8988T (cell line): ENCODE measurements around the gene PIP5K1B.
"Not testable (repeated sequence)": the region's sequence is repeated elsewhere in the genome, so short reads cannot be mapped to it uniquely, and the experiment has no call there.

ENCODE experiments used
- DNase-seq: peaks from one replicate; pipeline ENCODE4 v3.0.0; 2011

The PIP5K1B gene, protein sequence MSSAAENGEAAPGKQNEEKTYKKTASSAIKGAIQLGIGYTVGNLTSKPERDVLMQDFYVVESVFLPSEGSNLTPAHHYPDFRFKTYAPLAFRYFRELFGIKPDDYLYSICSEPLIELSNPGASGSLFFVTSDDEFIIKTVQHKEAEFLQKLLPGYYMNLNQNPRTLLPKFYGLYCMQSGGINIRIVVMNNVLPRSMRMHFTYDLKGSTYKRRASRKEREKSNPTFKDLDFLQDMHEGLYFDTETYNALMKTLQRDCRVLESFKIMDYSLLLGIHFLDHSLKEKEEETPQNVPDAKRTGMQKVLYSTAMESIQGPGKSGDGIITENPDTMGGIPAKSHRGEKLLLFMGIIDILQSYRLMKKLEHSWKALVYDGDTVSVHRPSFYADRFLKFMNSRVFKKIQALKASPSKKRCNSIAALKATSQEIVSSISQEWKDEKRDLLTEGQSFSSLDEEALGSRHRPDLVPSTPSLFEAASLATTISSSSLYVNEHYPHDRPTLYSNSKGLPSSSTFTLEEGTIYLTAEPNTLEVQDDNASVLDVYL

GRCh38 chr9:68704814-68705530, at the start of gene PIP5K1B:
Gene PIP5K1B, plus strand, starts transcription at chr9:68705240. Its CDS starts 117,375 bp downstream, at chr9:68822615.
- DNase-seq = peak; percentile 77

GRCh38 chr9:68664036-68664435, 41.0 kb upstream of the PIP5K1B start:
- DNase-seq = no peak

DNA sequence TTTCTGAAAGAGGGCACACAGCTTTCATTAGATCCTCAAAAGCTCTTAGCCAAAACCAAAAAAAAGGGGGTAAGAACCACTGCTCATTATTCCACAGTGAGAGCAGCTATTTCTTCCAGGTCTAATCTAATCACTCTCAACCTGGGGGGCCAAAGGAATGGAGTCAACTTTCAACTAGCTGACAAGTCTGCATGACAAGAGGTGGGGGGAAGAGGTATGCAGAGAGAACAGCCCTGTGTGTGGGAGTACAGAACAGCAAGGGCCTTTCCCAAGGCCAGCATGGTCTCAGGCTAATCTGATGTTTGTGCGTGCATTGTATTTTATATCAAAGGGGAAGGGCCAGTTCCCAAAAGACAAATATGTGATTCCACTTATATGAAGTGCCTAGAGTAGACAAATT, 36.9 kb upstream of the PIP5K1B start:
- DNase-seq = no peak

GRCh38 chr9:68669218-68669617, 35.8 kb upstream of the PIP5K1B start:
- no peak for DNase-seq

DNA sequence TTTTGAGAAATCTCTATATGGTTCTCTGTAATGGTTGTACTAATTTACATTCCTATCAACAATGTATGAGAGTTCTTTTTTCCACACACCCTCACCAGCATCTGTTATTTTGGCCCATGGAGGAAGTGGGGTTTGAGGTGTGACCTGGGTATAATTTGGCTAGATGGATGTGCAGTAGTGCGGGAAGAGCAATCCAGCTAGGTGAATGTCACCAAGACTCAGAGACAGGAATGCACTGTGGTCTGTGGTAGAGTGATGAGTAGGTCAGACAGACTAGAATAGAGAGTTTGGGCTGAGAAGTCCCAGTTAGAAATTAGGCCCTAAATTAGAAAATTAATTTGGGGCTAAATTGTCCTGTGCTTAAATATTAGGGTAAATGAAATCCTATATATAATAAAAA, 32.8 kb upstream of the PIP5K1B start:
- no peak for DNase-seq

DNA sequence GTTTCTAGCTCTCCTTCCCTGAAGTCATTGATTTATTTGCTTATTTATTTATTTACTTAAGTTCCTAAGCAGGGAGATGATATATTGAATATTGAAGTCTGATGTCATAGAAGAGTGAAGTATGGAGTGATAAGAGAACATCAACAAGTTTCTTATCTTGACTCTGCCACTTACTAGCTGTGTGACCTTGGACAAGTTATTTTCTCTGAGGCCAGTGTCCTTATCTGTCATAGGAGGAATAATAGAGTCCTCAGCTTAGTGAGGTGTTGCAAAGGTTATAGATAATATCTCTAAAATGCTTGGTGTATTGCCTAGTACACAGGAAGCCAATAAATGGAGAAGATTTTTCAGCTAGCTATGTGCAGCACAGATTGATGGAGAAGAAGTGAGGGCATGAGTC, 32.4 kb upstream of the PIP5K1B start:
- no peak for DNase-seq

GRCh38 chr9:68678430-68678829, 26.6 kb upstream of the PIP5K1B start:
- DNase-seq = no peak

DNA sequence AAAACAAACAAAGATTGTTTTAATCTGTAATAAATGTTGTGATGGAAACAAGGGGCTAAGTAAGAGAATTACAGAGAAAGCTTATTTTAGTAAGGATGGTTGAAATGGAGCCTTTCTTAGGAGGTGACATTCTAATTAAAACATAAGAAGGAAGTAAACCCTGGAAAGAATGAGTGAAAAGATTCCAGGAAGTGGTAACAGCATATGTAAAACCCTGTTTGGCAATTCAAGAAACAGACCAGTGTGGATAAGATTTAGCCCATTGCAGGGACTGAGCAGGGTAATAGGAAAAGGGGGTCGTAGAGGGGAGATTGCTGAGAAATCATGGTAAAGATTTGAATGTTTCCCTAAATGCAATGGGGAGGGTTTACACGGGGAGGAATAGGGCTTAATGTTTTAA, 21.6 kb upstream of the PIP5K1B start:
- DNase-seq = no peak

DNA sequence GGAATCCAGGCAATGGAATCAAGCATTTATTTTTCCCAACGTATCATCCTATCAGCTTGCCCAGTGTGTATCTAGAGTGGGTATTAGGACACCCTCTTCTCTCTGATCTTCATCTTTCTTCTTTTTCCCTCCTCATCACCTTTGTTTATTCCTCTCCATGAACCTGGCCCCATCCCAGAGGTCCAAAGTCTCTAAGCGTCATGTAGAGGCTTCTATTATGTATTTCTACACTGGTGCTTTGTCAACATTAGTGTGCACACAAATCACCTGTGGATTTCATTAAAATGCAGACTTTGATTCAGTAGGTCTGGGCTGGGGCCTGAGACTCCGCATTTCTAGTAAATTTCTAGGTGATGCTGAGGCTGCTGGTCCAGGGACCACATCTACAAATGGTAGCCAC, 19.8 kb upstream of the PIP5K1B start:
- no peak for DNase-seq

DNA sequence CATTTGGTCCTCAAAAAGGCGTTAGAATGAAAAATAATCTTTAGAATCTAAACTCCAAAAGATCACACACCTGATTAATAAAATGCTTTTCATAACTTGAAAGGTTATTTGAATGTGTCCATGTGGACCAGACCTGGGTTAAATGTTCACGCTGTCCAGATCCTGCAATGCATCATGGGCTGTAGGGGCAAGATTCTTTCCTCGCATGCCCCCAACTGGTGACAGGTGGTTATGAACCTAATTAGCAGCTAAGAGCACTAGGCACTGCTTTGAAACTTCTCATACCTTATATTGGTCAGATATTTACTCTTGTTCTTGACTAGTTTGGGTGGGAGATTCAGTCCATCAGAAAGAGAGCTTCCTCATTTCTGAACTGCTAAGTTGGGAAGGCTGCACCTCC, 19.3 kb upstream of the PIP5K1B start:
- DNase-seq = peak; percentile 27

DNA sequence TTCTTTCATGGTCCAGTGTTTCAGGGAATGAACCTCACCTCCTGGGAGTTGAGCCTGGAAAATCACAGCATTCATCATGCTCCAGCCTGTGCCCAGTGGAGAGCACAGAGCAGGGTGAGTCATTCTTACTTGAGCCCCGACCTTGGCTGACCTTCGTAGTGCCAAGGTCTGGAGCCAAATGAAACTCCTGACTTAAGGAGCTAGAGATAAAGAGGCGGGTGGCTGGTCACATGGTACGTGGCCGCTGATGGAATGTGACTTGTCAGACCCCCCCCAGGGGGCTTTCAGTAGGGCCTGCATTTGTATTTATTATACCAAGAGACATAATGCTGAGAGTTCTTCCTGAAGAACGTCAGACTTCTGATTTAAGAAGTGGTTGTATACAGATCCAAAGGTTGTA, 15.0 kb upstream of the PIP5K1B start:
- DNase-seq = no peak

GRCh38 chr9:68692519-68692918, 12.5 kb upstream of the PIP5K1B start:
- no peak for DNase-seq

GRCh38 chr9:68694125-68694524, 10.9 kb upstream of the PIP5K1B start:
- DNase-seq = no peak

- no peak for DNase-seq
Observed at GRCh38 chr9:68697851-68698250, 7.2 kb upstream of the PIP5K1B start.

DNA sequence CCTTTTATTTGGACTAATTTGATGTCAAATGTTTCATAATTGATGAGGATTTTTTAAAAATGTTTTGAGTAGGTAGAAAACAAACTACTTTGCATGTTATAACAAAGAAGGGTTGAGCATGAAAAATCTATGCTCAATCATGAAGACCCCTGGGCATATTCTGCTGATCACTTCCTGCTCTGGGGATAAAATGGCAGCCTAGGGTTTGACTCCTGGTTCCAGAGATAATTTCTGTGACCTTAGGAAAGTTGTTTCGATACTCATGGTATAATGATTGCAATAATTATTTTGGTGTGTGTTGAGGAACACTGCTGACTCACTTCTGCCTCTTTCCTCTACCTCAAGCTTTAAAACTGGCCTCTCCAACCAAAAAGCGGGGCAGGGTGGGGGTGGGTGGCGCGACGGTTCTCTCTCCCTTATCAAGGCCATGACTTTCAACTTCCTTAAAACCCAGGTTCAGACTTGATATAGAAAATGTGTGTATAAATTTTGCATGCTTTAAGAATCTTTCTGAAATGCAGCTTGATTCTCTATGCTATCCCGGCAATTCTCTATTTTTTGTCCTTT, 6.0 kb upstream of the PIP5K1B start:
- no peak for DNase-seq

DNA sequence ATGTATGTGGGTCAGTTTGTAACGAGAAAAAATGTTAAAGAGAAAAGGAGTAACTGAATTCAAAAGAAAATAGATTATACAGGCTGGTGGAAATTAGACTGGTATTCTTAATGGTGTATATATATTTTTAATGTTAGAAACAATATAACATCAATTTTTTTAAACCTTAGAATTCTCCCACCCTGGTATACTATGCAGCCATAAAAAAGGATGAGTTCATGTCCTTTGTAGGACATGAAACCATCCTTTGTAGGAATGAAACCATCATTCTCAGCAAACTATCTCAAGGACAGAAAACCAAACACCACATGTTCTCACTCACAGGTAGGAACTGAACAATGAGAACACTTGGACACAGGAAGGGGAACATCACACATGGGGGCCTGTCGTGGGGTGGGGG, 5.4 kb upstream of the PIP5K1B start:
- DNase-seq = not testable (repeated sequence)

- DNase-seq = no peak
Observed at GRCh38 chr9:68702493-68702892, 2.5 kb upstream of the PIP5K1B start.

GRCh38 chr9:68703672-68704071, 1.4 kb upstream of the PIP5K1B start:
- DNase-seq = no peak

DNA sequence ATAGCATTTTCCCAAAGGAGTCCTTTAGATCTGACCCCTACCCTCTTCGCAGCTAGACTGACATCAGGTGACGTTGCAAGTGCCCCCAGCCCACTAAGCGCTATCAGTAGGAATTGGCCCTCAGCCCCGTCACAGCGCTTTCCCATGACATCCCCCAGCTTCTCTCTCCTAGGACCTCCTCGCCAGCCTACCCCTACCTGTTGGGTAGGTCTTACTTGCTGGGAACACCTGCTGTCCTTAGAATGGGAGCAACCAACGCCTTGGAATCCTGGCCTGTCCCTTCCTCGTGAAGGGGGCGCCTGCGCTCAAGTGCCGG, 584 bp upstream of the PIP5K1B start:
- DNase-seq = no peak

GRCh38 chr9:68705531-68706362, 707 bp downstream of the PIP5K1B start:
- peak; percentile 39 for DNase-seq

DNA sequence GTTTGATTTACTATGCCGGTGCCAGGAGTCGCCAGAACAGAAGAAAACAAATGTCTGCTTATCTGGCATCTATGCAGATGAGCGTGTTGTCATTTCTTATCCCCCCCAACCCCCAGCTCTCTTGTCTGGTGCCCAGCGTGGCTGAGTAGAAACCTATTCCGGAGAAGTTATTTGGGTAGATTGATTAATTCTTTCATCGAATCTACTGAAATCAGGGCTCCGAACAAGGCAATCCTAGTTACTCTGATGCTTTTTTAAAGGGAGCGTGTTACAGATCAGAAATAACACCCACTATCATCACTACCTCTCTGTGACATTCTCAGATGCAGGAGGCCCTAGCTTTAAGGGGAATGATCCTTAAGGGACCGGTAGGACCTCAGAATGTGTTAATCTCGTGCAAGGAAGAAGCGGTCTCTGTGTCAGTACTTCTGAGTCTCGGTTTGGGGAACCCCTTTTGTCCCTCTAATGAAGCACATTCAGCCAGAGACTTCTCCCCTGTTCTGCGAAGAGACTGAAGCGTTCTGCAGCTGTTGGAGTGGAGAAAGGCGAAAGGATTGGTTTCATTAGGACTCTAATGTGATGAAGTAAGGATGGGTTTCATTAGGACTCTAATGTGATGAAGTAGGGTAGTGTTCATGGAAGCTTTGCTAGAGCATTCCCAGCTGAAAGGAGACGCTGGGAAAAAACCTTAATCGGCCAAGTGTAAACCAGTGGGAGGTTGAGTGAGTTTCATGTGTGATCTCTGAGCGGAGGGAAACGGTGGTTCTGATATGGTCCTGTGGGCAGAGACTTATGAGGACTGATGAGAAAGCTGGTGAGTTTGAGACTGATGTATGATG, 1.5 kb downstream of the PIP5K1B start:
- DNase-seq = no peak
